PFSK-1 (cell line): ENCODE results near the gene EHD2.

ENCODE experiments used
- FOXP2 ChIP-seq: optimal IDR thresholded peaks from 2 replicates; pipeline ENCODE3; 2011; ENCODE audit warnings: borderline replicate concordance, control low read depth, inconsistent platforms; ENCODE audit not compliant: insufficient read depth; ENCODE audit errors: extremely low read length, extremely low read depth
- POLR2AphosphoS5 ChIP-seq: IDR thresholded peaks from 2 replicates; pipeline ENCODE4 v1.6.1; 2012; ENCODE audit warnings: low read depth, mild to moderate bottlenecking, control low read depth, low read length, moderate library complexity
- SIN3A ChIP-seq: IDR thresholded peaks from 2 replicates; pipeline ENCODE4 v1.6.1; 2012; ENCODE audit warnings: mild to moderate bottlenecking, low read length, moderate library complexity, borderline replicate concordance; ENCODE audit not compliant: insufficient read depth
- TAF1 ChIP-seq: IDR thresholded peaks from 2 replicates; pipeline ENCODE4 v1.6.1; 2012; ENCODE audit warnings: low read length, control low read depth, borderline replicate concordance; ENCODE audit not compliant: insufficient read depth
- TF ChIP-seq, protein P1 (sequence below), 2 experiments: IDR thresholded peaks; 2 replicates each; pipeline versions ENCODE4 v1.6.1 to v1.8.0; 2011 to 2012; ENCODE audit warnings: low read depth in 2 of 2, low read length in 2 of 2, control low read depth in 1 of 2, inconsistent platforms in 1 of 2, mild to moderate bottlenecking in 1 of 2, moderate library complexity in 1 of 2; ENCODE audit not compliant: insufficient read depth in 1 of 2

EHD2 gene

DNA sequence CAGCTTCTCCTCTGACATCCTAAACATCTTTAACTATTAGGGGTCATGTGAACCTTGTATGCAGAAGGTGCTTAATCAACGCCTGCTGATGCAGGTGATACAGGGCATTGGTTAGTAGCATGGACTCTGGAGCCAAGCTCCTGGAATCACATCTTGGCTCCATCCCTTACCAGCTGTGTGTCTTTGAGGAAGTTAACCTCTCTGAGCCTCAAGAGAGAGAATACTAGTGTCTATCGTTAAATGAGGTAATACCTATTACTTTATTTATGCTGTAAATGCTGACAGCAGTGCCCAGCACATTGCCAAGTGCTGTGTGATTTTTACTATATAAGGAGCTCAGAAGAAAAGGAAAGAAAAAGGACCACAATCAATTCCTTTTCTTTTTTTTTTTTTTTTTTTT, 54.1 kb downstream of the EHD2 start:
- TF ChIP-seq FOXP2 (no peak), POLR2AphosphoS5 (no peak), SIN3A (no peak), TAF1 (no peak)
- TF ChIP-seq, protein P1, sequence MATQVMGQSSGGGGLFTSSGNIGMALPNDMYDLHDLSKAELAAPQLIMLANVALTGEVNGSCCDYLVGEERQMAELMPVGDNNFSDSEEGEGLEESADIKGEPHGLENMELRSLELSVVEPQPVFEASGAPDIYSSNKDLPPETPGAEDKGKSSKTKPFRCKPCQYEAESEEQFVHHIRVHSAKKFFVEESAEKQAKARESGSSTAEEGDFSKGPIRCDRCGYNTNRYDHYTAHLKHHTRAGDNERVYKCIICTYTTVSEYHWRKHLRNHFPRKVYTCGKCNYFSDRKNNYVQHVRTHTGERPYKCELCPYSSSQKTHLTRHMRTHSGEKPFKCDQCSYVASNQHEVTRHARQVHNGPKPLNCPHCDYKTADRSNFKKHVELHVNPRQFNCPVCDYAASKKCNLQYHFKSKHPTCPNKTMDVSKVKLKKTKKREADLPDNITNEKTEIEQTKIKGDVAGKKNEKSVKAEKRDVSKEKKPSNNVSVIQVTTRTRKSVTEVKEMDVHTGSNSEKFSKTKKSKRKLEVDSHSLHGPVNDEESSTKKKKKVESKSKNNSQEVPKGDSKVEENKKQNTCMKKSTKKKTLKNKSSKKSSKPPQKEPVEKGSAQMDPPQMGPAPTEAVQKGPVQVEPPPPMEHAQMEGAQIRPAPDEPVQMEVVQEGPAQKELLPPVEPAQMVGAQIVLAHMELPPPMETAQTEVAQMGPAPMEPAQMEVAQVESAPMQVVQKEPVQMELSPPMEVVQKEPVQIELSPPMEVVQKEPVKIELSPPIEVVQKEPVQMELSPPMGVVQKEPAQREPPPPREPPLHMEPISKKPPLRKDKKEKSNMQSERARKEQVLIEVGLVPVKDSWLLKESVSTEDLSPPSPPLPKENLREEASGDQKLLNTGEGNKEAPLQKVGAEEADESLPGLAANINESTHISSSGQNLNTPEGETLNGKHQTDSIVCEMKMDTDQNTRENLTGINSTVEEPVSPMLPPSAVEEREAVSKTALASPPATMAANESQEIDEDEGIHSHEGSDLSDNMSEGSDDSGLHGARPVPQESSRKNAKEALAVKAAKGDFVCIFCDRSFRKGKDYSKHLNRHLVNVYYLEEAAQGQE (IDR thresholded peaks at IDR 0.05; ENCODE audit: insufficient read depth in 1 of 2, low read depth in 2 of 2, low read length in 2 of 2): no peak

DNA sequence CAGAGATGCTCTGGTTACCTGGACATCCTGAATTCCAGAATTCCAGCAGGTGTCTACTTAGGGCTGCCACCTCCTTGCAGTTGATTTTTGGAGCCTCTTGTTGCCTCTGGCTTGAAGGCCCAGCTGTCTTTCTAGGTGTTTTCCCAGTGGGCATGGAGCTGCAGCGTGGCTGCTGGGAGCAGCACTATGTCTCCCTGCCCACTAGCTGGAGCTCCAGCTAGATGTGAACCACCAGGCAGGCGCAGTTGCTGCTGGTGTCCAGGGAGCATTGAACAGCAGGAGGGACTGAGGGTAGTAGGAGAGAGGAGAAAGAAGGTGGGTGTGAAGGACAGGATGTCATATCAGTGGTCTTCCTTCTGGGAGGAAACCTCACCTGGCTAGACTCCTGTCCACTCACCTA, 55.4 kb downstream of the EHD2 start:
- TF ChIP-seq SIN3A (no peak), POLR2AphosphoS5 (no peak), FOXP2 (no peak), TAF1 (no peak)
- TF ChIP-seq, protein P1 (IDR thresholded peaks at IDR 0.05; ENCODE audit: insufficient read depth in 1 of 2, low read depth in 2 of 2, low read length in 2 of 2): no peak

DNA sequence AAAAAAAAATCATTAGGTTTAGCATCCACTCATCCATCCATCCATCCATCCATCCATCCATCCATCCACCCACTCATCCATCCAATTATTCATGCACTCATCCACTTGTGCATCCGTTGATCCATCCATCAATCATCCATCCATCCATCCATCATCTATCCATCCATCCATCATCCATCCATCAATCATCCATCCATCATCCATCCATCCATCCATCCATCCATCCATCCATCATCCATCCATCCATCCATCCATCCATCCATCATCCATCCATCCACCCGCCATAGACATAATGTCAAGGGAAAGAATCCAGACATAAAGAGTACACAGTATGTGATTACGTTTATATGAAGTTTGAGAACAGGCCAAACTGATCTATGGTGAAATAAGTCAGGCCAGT, 56.3 kb downstream of the EHD2 start:
- no peak for TF ChIP-seq TAF1
- TF ChIP-seq, protein P1 (IDR thresholded peaks at IDR 0.05; ENCODE audit: insufficient read depth in 1 of 2, low read depth in 2 of 2, low read length in 2 of 2): no peak
- TF ChIP-seq SIN3A: no peak
- TF ChIP-seq POLR2AphosphoS5: no peak
- TF ChIP-seq FOXP2: no peak

DNA sequence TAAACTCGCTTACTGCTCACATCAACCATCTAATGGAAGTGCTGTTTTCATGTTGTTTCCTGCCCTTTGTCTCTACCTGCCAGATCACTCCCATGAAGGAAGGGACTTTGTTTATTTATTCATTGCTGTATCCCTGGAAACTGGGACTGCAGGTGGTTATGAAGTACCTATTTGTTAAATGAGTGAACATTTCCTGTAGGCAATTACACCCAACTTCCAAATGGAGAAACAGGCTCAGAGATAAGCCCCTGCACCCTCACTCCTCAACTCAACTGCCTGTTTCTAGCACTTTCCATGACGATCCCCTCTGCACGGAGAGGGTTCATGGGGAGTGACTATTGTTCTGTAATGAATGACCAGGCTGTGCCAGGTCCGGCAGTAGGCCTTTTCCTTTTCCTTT, 63.3 kb downstream of the EHD2 start:
- TF ChIP-seq POLR2AphosphoS5 (no peak), SIN3A (no peak), FOXP2 (no peak), TAF1 (no peak)
- TF ChIP-seq, protein P1 (IDR thresholded peaks at IDR 0.05; ENCODE audit: insufficient read depth in 1 of 2, low read depth in 2 of 2, low read length in 2 of 2): no peak
